Measurements from ENCODE around the gene SARDH.
"Not testable (repeated sequence)": the region's sequence is repeated elsewhere in the genome, so short reads cannot be mapped to it uniquely, and the experiment has no call there.

SARDH gene

DNA sequence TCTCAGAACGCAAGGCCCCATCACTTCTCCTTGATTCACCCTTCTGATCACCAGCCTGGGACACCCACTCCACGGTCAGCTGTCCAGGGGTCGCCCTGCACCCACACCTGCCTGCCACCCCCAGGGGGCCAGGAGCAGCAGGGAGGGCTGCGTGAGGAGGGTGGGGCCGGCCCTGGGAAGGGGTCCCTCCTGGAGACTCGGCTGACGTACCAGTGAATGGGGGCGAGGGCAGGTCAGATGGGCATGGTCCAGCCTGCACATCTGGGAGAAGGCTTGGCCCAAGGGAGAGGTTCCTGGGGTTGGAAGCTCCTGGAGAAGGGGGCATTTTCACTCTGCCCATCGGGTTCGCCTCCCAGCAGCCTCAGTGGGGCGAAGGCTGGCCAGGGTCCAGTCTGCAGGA lies 21.8 kb upstream of the SARDH start:
- peaks cover 7 to 11% of the 10 kb centered on the region in 2 donors for H3K36me3 ChIP-seq (ENCODE audit: control insufficient read depth in 2 of 2, insufficient read depth in 2 of 2, low read length in 2 of 2)
- H3K9me3 ChIP-seq (ENCODE audit: control insufficient read depth in 2 of 2, low read length in 2 of 2) = no peaks in the 10 kb centered on the region
- no peak overlapping the region for H3K27ac ChIP-seq (ENCODE audit: low read depth in 2 of 2, low read length in 2 of 2)
- no peaks in the 10 kb centered on the region for H3K4me1 ChIP-seq (ENCODE audit: control insufficient read depth in 2 of 2, insufficient read depth in 2 of 2, low read length in 2 of 2)
- no peak overlapping the region for H3K9ac ChIP-seq (ENCODE audit: low read depth in 1 of 2, low read length in 2 of 2)
- no peak overlapping the region for H3K4me3 ChIP-seq (ENCODE audit: low read length in 2 of 2)
- H3K27me3 ChIP-seq (ENCODE audit: control insufficient read depth in 2 of 2, insufficient read depth in 2 of 2, low read length in 2 of 2) = no peaks in the 10 kb centered on the region

DNA sequence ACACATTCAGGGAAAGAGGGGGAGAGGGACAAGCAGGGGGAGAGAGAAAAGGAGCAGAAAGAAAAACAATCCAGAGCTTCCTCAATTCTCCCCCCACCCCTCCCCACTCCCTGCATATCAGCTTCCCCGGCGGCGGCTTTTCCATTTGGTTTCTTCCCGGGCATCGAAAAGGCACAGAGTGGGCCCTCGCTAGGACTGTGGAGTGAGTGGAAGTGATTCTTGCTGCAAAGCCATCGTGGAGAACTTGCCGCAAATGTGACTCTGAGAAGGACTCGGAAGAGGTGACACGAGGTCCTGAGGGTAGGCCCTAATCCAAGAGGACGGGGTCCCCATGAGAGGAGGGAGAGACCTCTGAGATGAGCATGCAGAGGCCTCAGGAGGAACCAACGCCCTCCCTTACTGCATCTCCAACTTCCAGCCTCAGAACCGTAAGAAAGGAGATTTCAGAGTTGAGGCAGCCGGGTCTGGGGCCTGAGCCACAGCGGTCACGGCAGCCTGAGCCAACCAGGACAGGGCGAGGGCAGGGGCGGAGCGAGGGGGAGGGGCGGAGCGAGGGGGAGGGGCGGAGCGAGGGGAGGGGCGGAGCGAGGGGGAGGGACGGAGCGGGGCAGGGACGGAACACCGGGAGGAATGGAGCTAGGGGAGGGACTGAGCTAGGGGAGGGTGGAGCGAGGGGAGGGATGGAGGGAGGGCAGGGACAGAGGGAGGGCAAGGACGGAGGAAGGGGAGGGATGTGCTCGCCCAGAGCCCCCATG lies 21.2 kb upstream of the SARDH start:
- Histone ChIP-seq H3K27me3 (ENCODE audit: control insufficient read depth in 2 of 2, insufficient read depth in 2 of 2, low read length in 2 of 2) (no peaks in the 10 kb centered on the region), H3K4me3 (ENCODE audit: low read length in 2 of 2) (no peak overlapping the region), H3K27ac (ENCODE audit: low read depth in 2 of 2, low read length in 2 of 2) (no peak overlapping the region), H3K4me1 (ENCODE audit: control insufficient read depth in 2 of 2, insufficient read depth in 2 of 2, low read length in 2 of 2) (no peaks in the 10 kb centered on the region), H3K9me3 (ENCODE audit: control insufficient read depth in 2 of 2, low read length in 2 of 2) (no peaks in the 10 kb centered on the region), H3K36me3 (ENCODE audit: control insufficient read depth in 2 of 2, insufficient read depth in 2 of 2, low read length in 2 of 2) (peaks cover 7 to 11% of the 10 kb centered on the region in 2 donors), H3K9ac (ENCODE audit: low read depth in 1 of 2, low read length in 2 of 2) (no peak overlapping the region)

DNA sequence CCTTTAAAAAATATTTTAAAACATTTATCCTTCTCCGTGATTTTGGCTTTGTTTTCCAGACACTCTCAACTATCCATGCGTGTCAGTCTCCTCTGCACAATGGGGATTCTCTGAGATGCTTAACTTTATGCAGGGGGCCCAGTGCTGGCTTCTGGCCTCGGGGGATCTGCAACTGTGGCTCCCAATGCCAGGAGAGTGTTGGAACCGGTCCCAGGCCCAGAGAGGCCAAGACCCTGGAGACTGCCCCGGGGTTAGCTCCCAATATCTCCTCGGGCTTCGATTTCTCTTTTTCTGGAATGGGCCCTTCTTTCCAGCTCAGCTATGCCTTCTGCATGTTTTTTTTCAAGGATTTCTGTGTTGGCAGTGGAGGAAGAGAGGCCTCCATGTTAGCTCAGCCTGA lies 20.1 kb upstream of the SARDH start:
- H3K27ac ChIP-seq (ENCODE audit: low read depth in 2 of 2, low read length in 2 of 2) = no peak overlapping the region
- H3K9me3 ChIP-seq (ENCODE audit: control insufficient read depth in 2 of 2, low read length in 2 of 2) = no peaks in the 10 kb centered on the region
- H3K4me3 ChIP-seq (ENCODE audit: low read length in 2 of 2) = no peak overlapping the region
- H3K9ac ChIP-seq (ENCODE audit: low read depth in 1 of 2, low read length in 2 of 2) = no peak overlapping the region
- H3K36me3 ChIP-seq (ENCODE audit: control insufficient read depth in 2 of 2, insufficient read depth in 2 of 2, low read length in 2 of 2) = no peaks in the 10 kb centered on the region
- H3K4me1 ChIP-seq (ENCODE audit: control insufficient read depth in 2 of 2, insufficient read depth in 2 of 2, low read length in 2 of 2) = no peaks in the 10 kb centered on the region
- H3K27me3 ChIP-seq (ENCODE audit: control insufficient read depth in 2 of 2, insufficient read depth in 2 of 2, low read length in 2 of 2) = peaks cover under 1 to 3% of the 10 kb centered on the region in 2 donors

DNA sequence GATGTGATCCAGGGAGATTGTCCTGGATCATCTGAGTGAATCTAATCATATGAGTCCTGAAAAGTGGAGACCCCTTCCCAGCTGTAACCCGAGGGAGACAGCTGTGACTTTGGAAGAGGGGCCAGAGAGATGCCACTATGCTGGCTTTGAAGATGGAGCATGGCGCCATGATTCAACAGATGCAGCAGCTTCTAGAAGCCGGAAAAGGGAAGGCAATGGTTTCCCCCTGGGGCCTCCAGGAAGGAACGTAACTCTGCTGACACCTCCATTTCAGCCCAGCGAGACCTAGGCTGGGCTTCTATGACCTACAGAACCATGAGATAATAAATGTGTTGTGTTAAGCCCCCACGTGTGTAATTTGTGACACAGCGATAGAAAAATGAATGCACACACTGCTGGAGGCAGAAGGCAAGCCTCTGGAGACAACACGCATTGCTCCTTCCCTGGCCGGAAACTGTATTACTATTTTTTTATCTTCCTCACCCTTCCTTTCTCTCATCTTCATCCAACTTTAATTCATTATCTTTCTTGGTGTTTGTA lies 16.6 kb upstream of the SARDH start:
- Histone ChIP-seq H3K4me3 (ENCODE audit: low read length in 2 of 2) (no peak overlapping the region), H3K27ac (ENCODE audit: low read depth in 2 of 2, low read length in 2 of 2) (no peak overlapping the region)

DNA sequence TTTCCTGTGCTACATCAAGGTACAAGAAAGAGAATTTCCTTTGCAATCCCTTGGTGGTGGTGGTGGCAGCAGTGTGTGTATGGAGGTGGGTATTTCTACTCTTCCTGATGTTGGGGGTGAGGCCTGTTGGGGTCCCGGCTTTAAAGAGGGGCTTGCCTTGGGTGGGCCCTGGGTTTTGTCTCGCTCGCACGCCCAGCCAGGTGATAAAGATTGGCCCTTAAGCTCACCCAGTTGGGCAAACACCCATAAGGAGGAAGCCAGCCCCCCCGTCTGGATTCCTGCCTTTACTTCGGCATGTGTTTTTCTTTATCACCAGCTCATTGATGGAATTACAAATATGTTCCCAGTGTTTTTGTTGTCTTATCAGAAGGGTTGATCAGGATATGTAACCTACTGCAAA lies 16.0 kb upstream of the SARDH start:
- Histone ChIP-seq H3K27me3 (ENCODE audit: control insufficient read depth in 2 of 2, insufficient read depth in 2 of 2, low read length in 2 of 2) (peaks cover 4 to 11% of the 10 kb centered on the region in 2 donors), H3K9me3 (ENCODE audit: control insufficient read depth in 2 of 2, low read length in 2 of 2) (no peaks in the 10 kb centered on the region), H3K27ac (ENCODE audit: low read depth in 2 of 2, low read length in 2 of 2) (no peak overlapping the region), H3K36me3 (ENCODE audit: control insufficient read depth in 2 of 2, insufficient read depth in 2 of 2, low read length in 2 of 2) (no peaks in the 10 kb centered on the region), H3K4me3 (ENCODE audit: low read length in 2 of 2) (no peak overlapping the region), H3K9ac (ENCODE audit: low read depth in 1 of 2, low read length in 2 of 2) (no peak overlapping the region), H3K4me1 (ENCODE audit: control insufficient read depth in 2 of 2, insufficient read depth in 2 of 2, low read length in 2 of 2) (no peaks in the 10 kb centered on the region)

More for the DNA sequence above, 16.6 kb upstream of the SARDH start:
- Histone ChIP-seq H3K27me3 (ENCODE audit: control insufficient read depth in 2 of 2, insufficient read depth in 2 of 2, low read length in 2 of 2) (peaks cover 4 to 11% of the 10 kb centered on the region in 2 donors), H3K36me3 (ENCODE audit: control insufficient read depth in 2 of 2, insufficient read depth in 2 of 2, low read length in 2 of 2) (no peaks in the 10 kb centered on the region), H3K9me3 (ENCODE audit: control insufficient read depth in 2 of 2, low read length in 2 of 2) (no peaks in the 10 kb centered on the region), H3K4me1 (ENCODE audit: control insufficient read depth in 2 of 2, insufficient read depth in 2 of 2, low read length in 2 of 2) (no peaks in the 10 kb centered on the region), H3K9ac (ENCODE audit: low read depth in 1 of 2, low read length in 2 of 2) (no peak overlapping the region)

DNA sequence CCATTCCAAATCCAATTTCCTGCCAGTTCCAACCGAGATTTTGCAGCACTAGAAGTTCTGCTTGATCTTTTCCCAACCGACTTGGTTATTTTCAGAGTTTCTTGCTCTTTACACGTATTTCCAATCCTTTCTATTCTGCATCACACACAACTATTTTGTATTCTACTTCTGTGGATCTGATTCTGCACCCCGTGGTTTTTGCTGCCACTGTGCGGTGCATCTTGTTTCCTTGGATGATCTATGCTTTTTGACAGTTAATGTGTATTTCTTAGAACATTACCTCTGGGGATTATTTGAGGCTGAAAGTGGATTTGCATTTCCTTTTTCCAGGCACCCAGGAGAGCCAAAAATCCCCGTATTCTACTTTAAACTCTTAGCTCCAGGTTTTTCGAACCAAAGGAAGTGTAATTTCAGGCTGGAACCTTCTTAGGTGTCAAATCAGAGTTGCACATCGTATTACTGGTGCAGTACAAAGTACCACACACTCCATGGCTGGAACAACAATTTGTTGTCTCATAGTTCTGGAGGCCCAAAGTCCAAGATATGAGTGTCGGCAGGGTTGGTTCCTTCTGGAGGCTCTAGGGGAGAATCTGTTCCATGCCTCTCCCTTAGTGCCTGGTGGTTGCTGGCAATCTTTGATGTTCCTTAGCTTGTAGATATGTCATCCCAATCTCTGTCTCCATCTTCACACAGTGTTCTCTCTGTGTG lies 14.7 kb upstream of the SARDH start:
- Histone ChIP-seq H3K9ac (ENCODE audit: low read depth in 1 of 2, low read length in 2 of 2) (no peak overlapping the region), H3K9me3 (ENCODE audit: control insufficient read depth in 2 of 2, low read length in 2 of 2) (no peaks in the 10 kb centered on the region), H3K27ac (ENCODE audit: low read depth in 2 of 2, low read length in 2 of 2) (no peak overlapping the region), H3K4me3 (ENCODE audit: low read length in 2 of 2) (no peak overlapping the region), H3K27me3 (ENCODE audit: control insufficient read depth in 2 of 2, insufficient read depth in 2 of 2, low read length in 2 of 2) (peaks cover 4 to 11% of the 10 kb centered on the region in 2 donors), H3K4me1 (ENCODE audit: control insufficient read depth in 2 of 2, insufficient read depth in 2 of 2, low read length in 2 of 2) (no peaks in the 10 kb centered on the region), H3K36me3 (ENCODE audit: control insufficient read depth in 2 of 2, insufficient read depth in 2 of 2, low read length in 2 of 2) (no peaks in the 10 kb centered on the region)

DNA sequence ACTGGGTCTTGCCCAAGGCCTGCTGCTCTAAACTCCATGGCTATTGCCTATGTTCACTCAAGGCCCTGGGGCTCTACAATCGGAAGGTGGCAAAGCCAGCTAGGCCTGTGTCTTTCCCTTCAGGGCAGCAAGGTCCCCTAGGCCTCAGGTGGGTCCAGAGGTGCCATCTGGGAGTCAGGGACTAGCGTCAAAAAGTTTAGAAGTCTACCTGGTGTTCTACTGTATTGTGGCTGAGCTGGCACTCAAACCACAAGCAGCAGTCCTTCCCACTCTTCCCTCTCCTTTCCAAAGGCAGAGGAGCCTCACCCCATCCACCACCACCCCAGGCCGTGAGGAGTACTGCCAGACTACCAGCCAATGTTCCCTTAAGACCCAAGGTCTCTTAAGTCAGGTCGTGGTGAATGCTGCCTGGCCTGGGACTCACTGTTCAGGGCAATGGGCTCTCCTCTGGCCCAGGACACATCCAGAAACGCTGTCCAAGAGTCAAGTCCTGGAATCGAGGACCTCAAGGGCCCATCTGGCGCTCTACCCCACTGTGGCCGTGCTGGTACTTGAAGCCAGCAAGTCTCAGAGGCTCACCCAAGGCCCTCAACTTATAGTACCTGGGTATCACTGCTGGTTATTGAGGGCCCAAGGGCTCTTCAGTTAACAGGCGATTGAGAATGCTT lies 13.0 kb upstream of the SARDH start:
- no peaks in the 10 kb centered on the region for H3K4me1 ChIP-seq (ENCODE audit: control insufficient read depth in 2 of 2, insufficient read depth in 2 of 2, low read length in 2 of 2)
- H3K4me3 ChIP-seq (ENCODE audit: low read length in 2 of 2) = no peak overlapping the region
- H3K36me3 ChIP-seq (ENCODE audit: control insufficient read depth in 2 of 2, insufficient read depth in 2 of 2, low read length in 2 of 2) = no peaks in the 10 kb centered on the region
- no peak overlapping the region for H3K9ac ChIP-seq (ENCODE audit: low read depth in 1 of 2, low read length in 2 of 2)
- H3K27me3 ChIP-seq (ENCODE audit: control insufficient read depth in 2 of 2, insufficient read depth in 2 of 2, low read length in 2 of 2) = peaks cover 6 to 11% of the 10 kb centered on the region in 2 donors
- H3K27ac ChIP-seq (ENCODE audit: low read depth in 2 of 2, low read length in 2 of 2) = no peak overlapping the region
- H3K9me3 ChIP-seq (ENCODE audit: control insufficient read depth in 2 of 2, low read length in 2 of 2) = no peaks in the 10 kb centered on the region

DNA sequence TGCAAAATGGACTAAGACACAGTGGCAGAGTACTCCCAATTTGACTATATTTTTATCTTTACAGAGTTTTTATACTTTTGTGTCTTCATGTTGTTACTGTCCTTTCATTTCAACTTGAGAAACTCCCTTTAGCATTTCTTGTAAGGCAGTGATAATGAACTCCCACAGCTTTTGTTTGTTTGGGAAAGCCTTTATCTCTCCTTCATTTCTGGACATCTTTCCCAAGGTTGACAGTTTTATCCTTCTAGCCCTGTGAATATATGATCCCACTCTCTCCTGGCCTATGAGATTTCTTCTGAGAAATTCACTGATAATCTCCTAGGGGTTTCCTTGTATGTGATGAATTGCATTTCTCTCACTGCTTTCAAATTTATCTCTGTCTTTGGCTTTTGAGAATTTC lies 9.2 kb upstream of the SARDH start:
- peaks cover 1 to 2% of the 10 kb centered on the region in 2 donors for H3K27me3 ChIP-seq (ENCODE audit: control insufficient read depth in 2 of 2, insufficient read depth in 2 of 2, low read length in 2 of 2)
- H3K4me3 ChIP-seq (ENCODE audit: low read length in 2 of 2) = no peak overlapping the region
- no peaks in the 10 kb centered on the region for H3K4me1 ChIP-seq (ENCODE audit: control insufficient read depth in 2 of 2, insufficient read depth in 2 of 2, low read length in 2 of 2)
- H3K9me3 ChIP-seq (ENCODE audit: control insufficient read depth in 2 of 2, low read length in 2 of 2) = no peaks in the 10 kb centered on the region
- H3K27ac ChIP-seq (ENCODE audit: low read depth in 2 of 2, low read length in 2 of 2) = no peak overlapping the region
- H3K9ac ChIP-seq (ENCODE audit: low read depth in 1 of 2, low read length in 2 of 2) = no peak overlapping the region
- H3K36me3 ChIP-seq (ENCODE audit: control insufficient read depth in 2 of 2, insufficient read depth in 2 of 2, low read length in 2 of 2) = no peaks in the 10 kb centered on the region

DNA sequence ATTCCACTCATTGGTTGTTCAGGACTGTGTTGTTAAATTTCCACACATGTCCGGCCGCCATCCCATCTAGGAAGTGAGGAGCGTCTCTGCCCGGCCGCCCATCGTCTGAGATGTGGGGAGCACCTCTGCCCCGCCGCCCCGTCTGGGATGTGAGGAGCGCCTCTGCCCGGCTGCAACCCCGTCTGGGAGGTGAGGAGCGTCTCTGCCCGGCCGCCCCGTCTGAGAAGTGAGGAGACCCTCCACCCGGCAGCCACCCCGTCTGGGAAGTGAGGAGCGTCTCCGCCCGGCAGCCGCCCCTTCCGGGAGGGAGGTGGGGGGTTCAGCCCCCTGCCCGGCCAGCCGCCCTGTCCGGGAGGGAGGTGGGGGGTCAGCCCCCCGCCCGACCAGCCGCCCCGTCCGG lies 6.4 kb upstream of the SARDH start:
- not testable (repeated sequence) for H3K4me1 ChIP-seq (ENCODE audit: control insufficient read depth in 2 of 2, insufficient read depth in 2 of 2, low read length in 2 of 2); H3K36me3 ChIP-seq (ENCODE audit: control insufficient read depth in 2 of 2, insufficient read depth in 2 of 2, low read length in 2 of 2); H3K27me3 ChIP-seq (ENCODE audit: control insufficient read depth in 2 of 2, insufficient read depth in 2 of 2, low read length in 2 of 2); H3K4me3 ChIP-seq (ENCODE audit: low read length in 2 of 2); H3K27ac ChIP-seq (ENCODE audit: low read depth in 2 of 2, low read length in 2 of 2); H3K9ac ChIP-seq (ENCODE audit: low read depth in 1 of 2, low read length in 2 of 2); H3K9me3 ChIP-seq (ENCODE audit: control insufficient read depth in 2 of 2, low read length in 2 of 2)

Data from mucosa of rectum (tissue), 2 donors.